GM12878 (cell line): ENCODE measurements around the gene NUP205. TPM values are rescaled to one million over a fixed set of nuclear protein-coding genes. Genes with fewer than 3 reads are reported as not detected.

Source experiments
- ATAC-seq: fragments of 200-7000 bp; cut with Tn5 transposase; 3 replicates; pipeline ENCODE4 v1.9.1; 2020; ENCODE audit warnings: mild to moderate bottlenecking, moderate library complexity
- BruUV-seq: library from RNA; stranded (reverse); fragments of 400-500 nt; replicated peaks from 2 replicates; lab custom pipeline; 2021; lab: Mats Ljungman, UMichigan
- CTCF ChIA-PET: fragments of 300-600 bp; sonication (Branson Sonifier 250); formaldehyde crosslinking; extraction: SDS; loops from one replicate; lab custom pipeline; 2021; ENCODE audit warnings: inconsistent platforms; lab: Yijun Ruan, JAX
- POLR2A ChIA-PET: fragments of 350-600 bp; formaldehyde crosslinking; extraction: SDS; loops from one replicate; lab custom pipeline; 2021; ENCODE audit warnings: inconsistent platforms; lab: Charles Lee
- RAD21 ChIA-PET: fragments of 300-600 bp; sonication (Branson Sonifier 250); formaldehyde crosslinking; loops from one replicate; lab custom pipeline; 2023; ENCODE audit warnings: antibody characterized with exemption; ENCODE audit not compliant: unreplicated experiment; lab: Charles Lee
- SMC1A ChIA-PET: fragments of 300-600 bp; sonication (Branson Sonifier 250); formaldehyde crosslinking; loops from one replicate; lab custom pipeline; 2023; ENCODE audit not compliant: unreplicated experiment, uncharacterized antibody; lab: Charles Lee
- DNase-seq: peaks from one replicate; pipeline ENCODE4 v3.0.0-alpha.2; 2011; ENCODE audit warnings: low read depth, low spot score
- FAIRE-seq: peaks from 3 replicates; lab custom pipeline; 2011; peaks lifted over from hg19 to GRCh38; lab: Jason Lieb, UNC
- H2AFZ ChIP-seq: 2 replicates; pipeline ENCODE4 v1.6.0; 2011; ENCODE audit warnings: low read depth, low read length, control low read depth; ENCODE audit not compliant: control insufficient read depth
- H3K27ac ChIP-seq: 2 replicates; pipeline ENCODE4 v1.5.1; 2011; ENCODE audit warnings: control low read depth; ENCODE audit not compliant: control insufficient read depth, insufficient read depth
- H3K27me3 ChIP-seq, 2 experiments: replicated peaks in 1 of 2; 2 replicates each; pipeline versions ENCODE4 v1.6.0 to v1.6.1; 2011; ENCODE audit warnings: low read length in 1 of 2; ENCODE audit not compliant: control insufficient read depth in 2 of 2, insufficient read depth in 2 of 2
- H3K36me3 ChIP-seq, 2 experiments: 2 replicates each; pipeline ENCODE4 v1.5.1; 2011; ENCODE audit warnings: low read length in 1 of 2; ENCODE audit not compliant: control insufficient read depth in 2 of 2, insufficient read depth in 2 of 2
- H3K4me1 ChIP-seq: 2 replicates; pipeline ENCODE4 v1.6.1; 2011; ENCODE audit warnings: mild to moderate bottlenecking, low read length, moderate library complexity, mixed read lengths; ENCODE audit not compliant: control insufficient read depth, insufficient read depth
- H3K4me2 ChIP-seq: 2 replicates; pipeline ENCODE4 v1.6.0; 2011; ENCODE audit warnings: control low read depth; ENCODE audit not compliant: control insufficient read depth, insufficient read depth
- H3K4me3 ChIP-seq: fragments of 200-600 bp; sonication (generic); 2 replicates; pipeline ENCODE4 v1.5.1; 2016
- H3K79me2 ChIP-seq: 2 replicates; pipeline ENCODE4 v1.6.0; 2011; ENCODE audit warnings: low read length; ENCODE audit not compliant: control insufficient read depth, insufficient read depth
- H3K9ac ChIP-seq: 2 replicates; pipeline ENCODE4 v1.8.0; 2011; ENCODE audit warnings: low read length, control low read depth, mixed read lengths; ENCODE audit not compliant: control insufficient read depth, insufficient read depth
- H3K9me3 ChIP-seq: replicated peaks from 3 replicates; pipeline ENCODE4 v1.5.1; 2011; ENCODE audit warnings: mild to moderate bottlenecking, low read length; ENCODE audit not compliant: control insufficient read depth, insufficient read depth
- H4K20me1 ChIP-seq: 2 replicates; pipeline ENCODE4 v1.6.0; 2011; ENCODE audit not compliant: control insufficient read depth, insufficient read depth
- BHLHE40 ChIP-seq, 2 experiments: fragments of 450-650 bp in 1 of 2; IDR thresholded peaks; 2 replicates each; pipeline ENCODE4 v1.6.1; 2011 to 2017; ENCODE audit warnings: low read depth in 2 of 2, borderline replicate concordance in 1 of 2, improper control_type of control experiment in 1 of 2, low read length in 1 of 2, mild to moderate bottlenecking in 1 of 2
- BMI1 ChIP-seq: fragments of 450-650 bp; IDR thresholded peaks from 2 replicates; pipeline ENCODE4 v1.6.1; 2016; ENCODE audit warnings: mild to moderate bottlenecking, moderate library complexity, borderline replicate concordance
- EGR1 ChIP-seq, 2 experiments: IDR thresholded peaks; 1 replicate in 1 of 2; 2 replicates in 1 of 2; pipeline ENCODE4 v1.6.1; 2011 to 2012; ENCODE audit warnings: low read depth in 2 of 2, low read length in 2 of 2, borderline replicate concordance in 1 of 2, mild to moderate bottlenecking in 1 of 2, moderate library complexity in 1 of 2
- NFYB ChIP-seq: IDR thresholded peaks from 2 replicates; pipeline ENCODE4 v1.6.1; 2011; ENCODE audit warnings: low read depth, mild to moderate bottlenecking, low read length, improper control_type of control experiment, moderate library complexity; ENCODE audit not compliant: insufficient read depth
- NR2C2 ChIP-seq: IDR thresholded peaks from 2 replicates; pipeline ENCODE4 v1.6.1; 2011; ENCODE audit warnings: borderline replicate concordance, low read depth; ENCODE audit not compliant: control insufficient read depth, insufficient read length
- NR2F1 ChIP-seq: fragments of 450-650 bp; conservative IDR thresholded peaks from 2 replicates; pipeline ENCODE4 v1.6.1; 2017; ENCODE audit warnings: mild to moderate bottlenecking
- SRF ChIP-seq, 2 experiments: IDR thresholded peaks; 2 replicates each; pipeline ENCODE4 v1.6.1; 2011; ENCODE audit warnings: low read depth in 2 of 2, low read length in 2 of 2, mild to moderate bottlenecking in 1 of 2, moderate library complexity in 1 of 2
- ZNF384 ChIP-seq: IDR thresholded peaks from 2 replicates; pipeline ENCODE4 v1.6.1; 2012; ENCODE audit warnings: low read depth, mild to moderate bottlenecking, low read length, improper control_type of control experiment, borderline replicate concordance
- WGBS: methylation state at CpG from one replicate; pipeline ENCODE4 v1.1.6; 2016; ENCODE audit warnings: low lambda C conversion rate; ENCODE audit not compliant: insufficient replicate concordance, insufficient coverage; ENCODE audit errors: missing lambda C conversion rate; 5-methylcytosine and 5-hydroxymethylcytosine counted together
- in situ Hi-C: fragments of 300-500 bp; cut with MboI; formaldehyde crosslinking; loops from 9 replicates; pipeline ENCODE4 v1.14.3; 2018; ENCODE audit warnings: mixed read lengths
- intact Hi-C: fragments of 100-400 bp; cut with micrococcal nuclease; formaldehyde crosslinking; loops from one replicate; pipeline ENCODE4 v1.14.2; 2022; ENCODE audit not compliant: unreplicated experiment
- polyA plus RNA-seq, 11 experiments: library from polyadenylated mRNA; depleted of rRNA in 4 of 11; unstranded in 6 of 11; stranded (reverse) in 5 of 11; fragments of >200 nt; fragmentation: Nextera tagmentation in 4 of 11; fragmentation: Illumina TruSeq in 1 of 11; extraction: Ambion mirVana in 4 of 11; extraction: Trizol in 1 of 11; gene quantifications; 1 replicate in 1 of 11; 2 replicates in 10 of 11; pipeline versions ENCODE4 v1.2.1 to v1.2.3, GENCODE V29; 2011 to 2016; ENCODE audit warnings: inconsistent platforms in 2 of 11, missing spikeins in 2 of 11, low read depth in 1 of 11
- total RNA-seq, 4 experiments: library from RNA; depleted of rRNA in 3 of 4; stranded (reverse); fragments of >200 nt in 3 of 4; fragmentation: Illumina TruSeq in 1 of 4; extraction: Trizol in 1 of 4; gene quantifications; 2 replicates each; pipeline versions ENCODE4 v1.2.1 to v1.2.3, GENCODE V29; 2013 to 2021
- TF ChIP-seq, protein P1 (sequence below): IDR thresholded peaks from 2 replicates; pipeline ENCODE4 v1.6.1; 2012; ENCODE audit warnings: mild to moderate bottlenecking, low read depth, low read length
- TF ChIP-seq, protein P2 (sequence below): IDR thresholded peaks from 2 replicates; pipeline ENCODE4 v1.6.1; 2011; ENCODE audit warnings: low read depth, mild to moderate bottlenecking, low read length, moderate library complexity, borderline replicate concordance; ENCODE audit errors: extremely low read depth
- TF ChIP-seq, protein P3 (sequence below): fragments of 450-650 bp; formaldehyde crosslinking; IDR thresholded peaks from 2 replicates; pipeline ENCODE4 v1.4.0; 2022; ENCODE audit warnings: mild to moderate bottlenecking, moderate library complexity

The NUP205 gene
- total and polyA plus RNA-seq, 10 of the 15 experiments (the other 5 are each of a cell fraction or from before 2014, with no cell fraction given) = 41.4 to 110 (median 85.9) TPM

DNA sequence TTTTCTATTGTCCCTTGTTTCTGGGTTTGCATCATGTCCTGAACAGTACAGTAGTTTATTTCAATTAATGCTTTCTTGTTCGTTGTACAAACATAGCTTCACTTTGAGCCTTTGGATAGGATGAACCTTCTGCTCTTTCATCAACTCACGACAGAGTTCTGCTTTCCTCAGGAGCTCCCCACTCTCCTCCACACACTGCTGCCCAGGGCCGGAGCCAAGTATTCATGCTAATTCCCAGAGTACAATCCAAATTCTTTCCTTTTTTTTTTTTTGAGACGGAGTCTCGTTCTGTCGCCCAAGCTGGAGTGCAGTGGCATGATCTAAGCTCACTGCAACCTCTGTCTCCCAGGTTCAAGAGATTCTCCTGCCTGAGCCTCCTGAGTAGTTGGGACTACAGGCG is 7.5 kb upstream of the NUP205 start (continued):
- TF ChIP-seq, protein P1, sequence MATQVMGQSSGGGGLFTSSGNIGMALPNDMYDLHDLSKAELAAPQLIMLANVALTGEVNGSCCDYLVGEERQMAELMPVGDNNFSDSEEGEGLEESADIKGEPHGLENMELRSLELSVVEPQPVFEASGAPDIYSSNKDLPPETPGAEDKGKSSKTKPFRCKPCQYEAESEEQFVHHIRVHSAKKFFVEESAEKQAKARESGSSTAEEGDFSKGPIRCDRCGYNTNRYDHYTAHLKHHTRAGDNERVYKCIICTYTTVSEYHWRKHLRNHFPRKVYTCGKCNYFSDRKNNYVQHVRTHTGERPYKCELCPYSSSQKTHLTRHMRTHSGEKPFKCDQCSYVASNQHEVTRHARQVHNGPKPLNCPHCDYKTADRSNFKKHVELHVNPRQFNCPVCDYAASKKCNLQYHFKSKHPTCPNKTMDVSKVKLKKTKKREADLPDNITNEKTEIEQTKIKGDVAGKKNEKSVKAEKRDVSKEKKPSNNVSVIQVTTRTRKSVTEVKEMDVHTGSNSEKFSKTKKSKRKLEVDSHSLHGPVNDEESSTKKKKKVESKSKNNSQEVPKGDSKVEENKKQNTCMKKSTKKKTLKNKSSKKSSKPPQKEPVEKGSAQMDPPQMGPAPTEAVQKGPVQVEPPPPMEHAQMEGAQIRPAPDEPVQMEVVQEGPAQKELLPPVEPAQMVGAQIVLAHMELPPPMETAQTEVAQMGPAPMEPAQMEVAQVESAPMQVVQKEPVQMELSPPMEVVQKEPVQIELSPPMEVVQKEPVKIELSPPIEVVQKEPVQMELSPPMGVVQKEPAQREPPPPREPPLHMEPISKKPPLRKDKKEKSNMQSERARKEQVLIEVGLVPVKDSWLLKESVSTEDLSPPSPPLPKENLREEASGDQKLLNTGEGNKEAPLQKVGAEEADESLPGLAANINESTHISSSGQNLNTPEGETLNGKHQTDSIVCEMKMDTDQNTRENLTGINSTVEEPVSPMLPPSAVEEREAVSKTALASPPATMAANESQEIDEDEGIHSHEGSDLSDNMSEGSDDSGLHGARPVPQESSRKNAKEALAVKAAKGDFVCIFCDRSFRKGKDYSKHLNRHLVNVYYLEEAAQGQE = no peak
- no peak for TF ChIP-seq BHLHE40 (IDR thresholded peaks at IDR 0.05; ENCODE audit: borderline replicate concordance in 1 of 2, low read depth in 2 of 2, low read length in 1 of 2)
- TF ChIP-seq BMI1 = no peak
- TF ChIP-seq SRF (IDR thresholded peaks at IDR 0.05; ENCODE audit: low read depth in 2 of 2, low read length in 2 of 2) = no peak

DNA sequence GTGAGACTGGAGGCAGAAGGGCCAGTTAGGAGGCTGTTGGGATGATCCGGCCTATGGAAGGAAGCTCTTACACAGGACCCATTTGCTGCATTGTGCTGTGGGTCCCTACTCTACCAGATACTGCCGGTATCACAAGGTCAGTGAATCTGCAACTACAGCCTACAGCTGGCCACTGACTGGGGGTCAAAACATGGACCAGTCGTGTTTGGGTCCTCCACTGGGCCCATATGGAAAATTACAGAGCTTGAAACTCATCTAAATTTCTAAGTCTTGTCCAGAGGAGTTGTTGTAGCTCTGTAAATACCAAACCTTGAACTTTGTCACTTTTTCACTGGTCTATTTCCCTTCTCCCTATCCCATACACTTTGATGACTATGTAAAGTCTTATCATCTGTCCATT is 5.6 kb upstream of the NUP205 start:
- Histone ChIP-seq H3K4me2 (no peak overlapping the region), H3K79me2 (no peaks in the 10 kb centered on the region), H3K9me3 (no peaks in the 10 kb centered on the region), H3K27ac (no peak overlapping the region), H3K9ac (no peak overlapping the region), H3K36me3 (no peaks in the 10 kb centered on the region), H4K20me1 (no peaks in the 10 kb centered on the region), H3K27me3 (no peaks in the 10 kb centered on the region), H2AFZ (no peak overlapping the region), H3K4me3 (no peak overlapping the region), H3K4me1 (peaks cover 17% of the 10 kb centered on the region)
- ChIA-PET SMC1A (interaction anchor here (1.2 to 1.6 kb wide), 2 partner anchors 9 to 17 kb away, joined by 3 to 5 read pairs; no protein-coding TSS in a partner anchor), CTCF (interaction anchor here (1.6 to 1.7 kb wide), 2 partner anchors 9 to 271 kb away, joined by 4 to 6 read pairs; no protein-coding TSS in a partner anchor), RAD21 (no interaction called here), POLR2A (no interaction called here)
- WGBS = 33% methylated on average over 3 of the region's 3 CpGs
- ATAC-seq (no peak), FAIRE-seq (no peak), DNase-seq (no peak)
- in situ Hi-C loops = loop anchor here (10.0 kb wide), 1 partner anchor 557 kb away; no protein-coding TSS in a partner anchor
- intact Hi-C loops = no loop called here
- no TSS peak for BruUV-seq
- TF ChIP-seq NR2F1 = no peak
- TF ChIP-seq NR2C2 = no peak
- TF ChIP-seq NFYB = no peak
- no peak for TF ChIP-seq EGR1 (IDR thresholded peaks at IDR 0.05; ENCODE audit: borderline replicate concordance in 1 of 2, low read depth in 2 of 2, low read length in 2 of 2)
- TF ChIP-seq ZNF384 = no peak
- TF ChIP-seq, protein P2, sequence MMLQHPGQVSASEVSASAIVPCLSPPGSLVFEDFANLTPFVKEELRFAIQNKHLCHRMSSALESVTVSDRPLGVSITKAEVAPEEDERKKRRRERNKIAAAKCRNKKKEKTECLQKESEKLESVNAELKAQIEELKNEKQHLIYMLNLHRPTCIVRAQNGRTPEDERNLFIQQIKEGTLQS = no peak
- TF ChIP-seq, protein P3, sequence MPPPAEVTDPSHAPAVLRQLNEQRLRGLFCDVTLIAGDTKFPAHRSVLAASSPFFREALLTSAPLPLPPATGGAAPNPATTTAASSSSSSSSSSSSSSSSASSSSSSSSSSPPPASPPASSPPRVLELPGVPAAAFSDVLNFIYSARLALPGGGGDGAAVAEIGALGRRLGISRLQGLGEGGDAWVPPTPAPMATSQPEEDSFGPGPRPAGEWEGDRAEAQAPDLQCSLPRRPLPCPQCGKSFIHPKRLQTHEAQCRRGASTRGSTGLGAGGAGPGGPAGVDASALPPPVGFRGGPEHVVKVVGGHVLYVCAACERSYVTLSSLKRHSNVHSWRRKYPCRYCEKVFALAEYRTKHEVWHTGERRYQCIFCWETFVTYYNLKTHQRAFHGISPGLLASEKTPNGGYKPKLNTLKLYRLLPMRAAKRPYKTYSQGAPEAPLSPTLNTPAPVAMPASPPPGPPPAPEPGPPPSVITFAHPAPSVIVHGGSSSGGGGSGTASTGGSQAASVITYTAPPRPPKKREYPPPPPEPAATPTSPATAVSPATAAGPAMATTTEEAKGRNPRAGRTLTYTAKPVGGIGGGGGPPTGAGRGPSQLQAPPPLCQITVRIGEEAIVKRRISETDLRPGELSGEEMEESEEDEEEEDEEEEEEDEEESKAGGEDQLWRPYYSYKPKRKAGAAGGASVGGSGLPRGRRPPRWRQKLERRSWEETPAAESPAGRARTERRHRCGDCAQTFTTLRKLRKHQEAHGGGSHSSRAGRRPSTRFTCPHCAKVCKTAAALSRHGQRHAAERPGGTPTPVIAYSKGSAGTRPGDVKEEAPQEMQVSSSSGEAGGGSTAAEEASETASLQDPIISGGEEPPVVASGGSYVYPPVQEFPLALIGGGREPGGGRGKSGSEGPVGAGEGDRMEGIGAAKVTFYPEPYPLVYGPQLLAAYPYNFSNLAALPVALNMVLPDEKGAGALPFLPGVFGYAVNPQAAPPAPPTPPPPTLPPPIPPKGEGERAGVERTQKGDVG = no peak
- no peak for TF ChIP-seq SRF (IDR thresholded peaks at IDR 0.05; ENCODE audit: low read depth in 2 of 2, low read length in 2 of 2)
